Measurements from ENCODE around the gene PLCL1.
A peak's percentile ranks its signal among the peaks of the same experiment; 100 is the strongest.

PLCL1 gene

GRCh38 chr2:197804049-197804757 is at the start of gene PLCL1:
PLCL1 (plus strand) TSS chr2:197804593.
- peak; percentile 47 for DNase-seq

- no peak for DNase-seq
These were observed 45.4 kb upstream of the PLCL1 start for GRCh38 chr2:197759013-197759412.

DNA sequence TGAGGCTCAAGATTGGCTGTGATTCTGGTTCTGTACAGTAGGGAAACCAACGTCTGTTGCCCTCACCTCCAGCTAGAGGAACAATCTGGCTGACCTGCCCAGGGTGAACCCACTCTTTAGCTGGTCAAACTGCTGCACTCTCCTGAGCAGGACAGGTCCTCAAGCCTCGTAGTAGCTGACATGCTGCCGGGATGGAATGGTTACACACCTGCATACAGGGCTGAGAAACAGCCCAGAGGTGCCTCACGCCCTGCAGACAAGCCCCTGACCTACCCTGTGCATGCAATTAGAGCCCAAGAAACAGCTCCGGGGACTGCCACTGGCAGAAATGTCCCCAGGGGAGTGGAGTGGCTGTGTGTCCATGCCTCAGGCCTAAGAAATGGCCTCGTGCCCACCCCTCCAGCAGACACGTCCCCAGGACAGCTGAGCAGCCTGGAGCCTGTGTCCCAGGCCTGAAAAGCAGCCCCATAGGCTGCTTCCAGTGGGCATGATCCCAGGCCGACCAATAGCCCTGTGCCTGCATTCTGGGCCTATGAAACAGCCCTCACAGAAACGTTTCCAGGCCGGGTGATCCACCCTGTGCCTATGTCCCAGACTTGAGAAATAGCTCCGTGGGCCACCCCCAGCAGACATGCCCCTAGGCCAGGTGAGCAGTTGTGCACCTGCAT is 44.6 kb upstream of the PLCL1 start:
- no peak for DNase-seq

DNA sequence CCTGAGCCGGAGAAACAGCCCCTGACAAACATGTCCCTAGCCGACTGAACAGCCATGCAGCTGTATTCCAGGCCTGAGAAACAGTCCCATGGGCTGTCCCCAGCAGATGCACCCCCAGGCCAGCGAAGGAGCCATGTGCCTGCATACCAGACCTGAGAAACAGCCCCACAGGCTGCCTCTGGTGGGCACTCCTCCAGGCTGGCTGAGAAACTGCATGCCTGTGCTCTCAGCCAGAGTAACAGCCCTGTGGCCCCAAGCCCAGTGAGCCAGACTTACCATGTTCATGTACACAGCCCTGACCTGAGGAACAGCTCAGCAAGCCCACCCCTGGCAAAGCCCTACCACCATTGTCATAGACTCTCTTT is 44.1 kb upstream of the PLCL1 start:
- no peak for DNase-seq

- no peak for DNase-seq
These were observed 26.5 kb upstream of the PLCL1 start for GRCh38 chr2:197777823-197778407.

GRCh38 chr2:197779261-197779660 is 25.1 kb upstream of the PLCL1 start:
- DNase-seq: no peak

DNA sequence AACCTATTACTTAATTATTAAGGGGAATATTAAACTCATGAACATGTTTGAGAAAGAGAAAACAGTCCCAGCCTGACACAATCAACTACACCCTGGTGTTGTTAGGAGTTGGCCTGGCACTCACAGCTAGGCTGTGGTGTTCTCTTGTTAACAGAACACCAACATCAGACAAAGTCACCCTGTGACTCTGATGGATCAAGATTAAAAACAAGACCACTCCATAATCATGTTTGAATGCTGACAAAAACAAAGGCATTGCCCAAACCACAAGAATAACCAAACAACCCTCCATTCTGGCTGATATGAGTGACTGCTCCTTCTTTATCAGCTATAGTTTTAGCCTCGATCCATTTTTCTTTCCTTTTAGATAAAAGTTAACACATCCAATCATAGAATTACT is 22.3 kb upstream of the PLCL1 start:
- no peak for DNase-seq

DNA sequence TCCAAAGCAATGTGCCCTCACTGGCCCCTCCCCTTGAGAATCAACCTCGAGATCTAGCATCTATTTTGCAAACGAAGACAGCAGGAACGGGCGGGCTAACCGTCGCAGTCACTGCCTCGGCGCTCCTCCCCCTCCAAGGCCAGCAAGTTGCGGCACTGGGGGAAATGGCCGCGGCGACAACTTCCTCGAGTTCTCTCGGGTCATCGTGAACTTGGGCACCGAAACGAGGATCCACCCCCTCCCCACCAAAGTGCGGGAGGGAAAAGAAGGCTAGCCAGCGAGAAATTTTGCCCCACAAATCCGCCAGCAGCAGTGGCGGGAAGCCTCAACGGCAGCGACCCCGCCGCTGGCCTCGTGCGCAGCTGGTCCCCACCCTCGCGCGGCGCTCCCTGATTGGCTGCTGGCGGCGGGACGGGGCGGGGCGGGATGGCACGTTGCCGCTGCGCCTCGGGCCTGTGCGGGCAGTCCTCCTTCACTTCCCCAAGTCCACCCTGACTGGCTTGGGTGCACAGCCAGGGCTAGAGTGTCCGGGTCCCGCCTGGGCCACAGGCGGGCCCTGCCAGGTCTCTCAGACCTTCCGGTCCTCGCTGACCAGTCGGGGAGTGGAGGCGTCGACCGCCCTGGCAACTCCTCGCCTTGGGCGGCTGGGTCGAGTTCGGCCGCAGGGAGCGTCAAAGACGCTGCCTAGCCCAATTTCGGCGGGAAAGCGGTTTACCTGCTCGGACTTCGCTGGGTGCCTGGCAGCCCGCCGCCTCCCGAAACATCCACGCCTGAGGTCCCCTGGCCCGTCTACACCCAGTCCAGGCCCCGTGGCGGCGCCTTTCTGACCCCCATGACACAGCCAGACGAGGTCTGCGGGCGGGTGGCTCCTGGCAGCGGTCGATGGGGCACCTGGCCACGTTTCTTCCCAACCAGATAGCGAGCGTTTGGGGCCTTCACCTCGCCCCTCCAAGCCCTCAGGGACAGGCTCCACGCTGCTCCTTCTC is 19.1 kb upstream of the PLCL1 start, which contains the start of gene BOLL:
BOLL (minus strand) TSS at position 364 of the 986 bp plus-strand sequence. CDS start 3,469 bp downstream, outside the sequence.
- DNase-seq: no peak

DNA sequence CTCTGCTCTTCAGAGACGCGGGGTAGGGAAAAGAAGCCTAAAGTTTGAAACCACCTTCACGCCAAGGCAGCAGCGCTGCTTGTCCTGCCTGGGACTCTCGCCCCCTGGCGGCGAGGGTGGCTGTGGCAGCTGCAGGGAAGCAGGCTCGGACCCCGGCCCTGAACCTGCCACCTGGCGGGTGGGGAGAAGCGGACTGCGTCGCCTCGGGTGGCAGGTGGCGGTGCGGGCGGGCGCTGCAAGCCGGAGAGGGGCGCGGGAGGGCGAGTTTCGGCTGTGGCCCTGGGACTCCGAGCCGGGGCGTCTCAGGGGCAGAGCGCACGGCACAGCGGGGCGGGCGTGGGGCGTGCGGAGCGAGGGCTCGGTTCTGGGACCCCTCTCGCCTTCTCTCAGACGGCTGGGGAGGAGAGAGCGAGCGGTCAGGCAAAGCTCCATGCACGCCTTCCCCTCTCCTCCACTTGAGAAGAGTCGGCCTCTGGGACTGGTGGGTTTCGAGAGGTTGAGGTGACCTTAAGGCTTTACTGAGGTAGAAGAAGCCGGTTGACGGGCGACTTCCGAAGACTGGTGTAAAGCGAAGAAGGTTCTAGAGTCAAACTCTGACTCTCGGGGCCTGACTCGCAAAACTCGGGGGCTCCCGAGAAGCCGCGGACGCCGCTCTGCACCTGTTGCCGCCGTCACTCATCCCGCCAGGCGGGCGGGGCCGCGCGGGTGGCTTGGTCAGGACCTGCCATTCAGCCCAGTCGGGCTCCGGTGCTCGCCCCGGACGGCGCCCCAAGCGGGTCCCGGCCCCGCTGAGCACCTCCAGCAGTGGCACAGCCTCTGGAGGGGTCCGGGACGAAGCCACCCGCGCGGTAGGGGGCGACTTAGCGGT is 18.1 kb upstream of the PLCL1 start:
- DNase-seq: no peak

- no peak for DNase-seq
These were observed 10.9 kb upstream of the PLCL1 start for GRCh38 chr2:197793456-197793855.

GRCh38 chr2:197795277-197795676 is 9.1 kb upstream of the PLCL1 start:
- no peak for DNase-seq

DNA sequence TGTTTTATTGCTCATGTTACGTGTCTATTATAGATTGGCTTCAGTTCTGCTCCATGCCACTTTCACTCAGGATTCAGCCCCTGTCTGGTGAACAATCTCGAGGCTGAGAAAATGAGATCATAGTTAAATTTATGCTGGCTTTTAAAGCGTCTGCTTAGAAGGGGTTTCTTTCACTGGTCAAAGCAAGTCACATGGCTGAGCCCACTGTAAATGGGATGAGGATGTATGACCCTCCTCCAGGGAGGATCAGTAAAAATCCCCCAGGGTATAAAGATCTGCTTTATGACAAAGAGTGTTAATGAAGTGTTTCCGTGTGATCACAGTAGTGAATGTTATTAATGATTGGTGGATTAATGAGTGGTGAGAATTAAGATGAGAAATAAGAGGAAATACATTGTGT is 6.2 kb upstream of the PLCL1 start:
- DNase-seq: no peak

GRCh38 chr2:197799068-197799467 is 5.3 kb upstream of the PLCL1 start:
- no peak for DNase-seq

DNA sequence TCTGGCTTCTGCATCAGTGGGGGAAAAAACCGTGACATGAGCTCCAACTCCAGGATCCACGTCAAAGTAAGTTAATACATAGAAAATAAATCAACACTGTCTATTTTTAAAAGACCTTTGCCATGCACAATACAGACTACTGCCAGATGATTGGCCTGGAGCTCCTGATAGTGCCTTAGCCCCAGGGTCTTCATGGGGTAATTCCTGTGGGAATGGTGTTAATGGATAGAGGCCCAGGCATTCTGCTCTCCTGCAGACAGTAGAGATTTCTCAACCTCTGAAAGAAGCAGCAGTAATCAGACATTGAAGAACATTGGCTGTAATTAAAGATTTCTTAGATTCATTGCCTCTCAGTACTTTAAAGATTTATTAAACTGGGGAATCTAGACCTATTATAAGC is 4.3 kb upstream of the PLCL1 start:
- DNase-seq: no peak

- DNase-seq: no peak
These were observed 3.4 kb upstream of the PLCL1 start for GRCh38 chr2:197801033-197801432.

DNA sequence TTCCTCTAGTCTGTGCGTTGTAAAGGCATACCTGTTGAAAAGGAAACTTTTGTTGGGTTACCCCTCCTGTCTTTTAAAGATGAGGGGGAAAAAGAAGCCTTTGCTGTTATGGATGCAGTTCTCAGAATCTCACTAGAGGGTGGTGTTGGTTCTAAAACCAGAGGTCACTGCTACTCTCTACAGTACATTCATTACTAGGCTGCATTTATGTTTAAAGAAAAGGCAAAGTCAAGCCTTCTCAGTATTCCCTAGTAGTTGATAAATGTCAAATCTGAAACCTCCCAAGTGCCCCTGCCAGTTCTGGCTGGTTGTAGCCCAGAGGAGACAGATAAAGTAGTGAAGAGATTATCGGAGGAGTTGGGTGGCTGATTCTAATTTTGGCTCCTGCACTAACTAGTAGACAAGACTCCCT is 1.4 kb upstream of the PLCL1 start:
- DNase-seq: no peak

DNA sequence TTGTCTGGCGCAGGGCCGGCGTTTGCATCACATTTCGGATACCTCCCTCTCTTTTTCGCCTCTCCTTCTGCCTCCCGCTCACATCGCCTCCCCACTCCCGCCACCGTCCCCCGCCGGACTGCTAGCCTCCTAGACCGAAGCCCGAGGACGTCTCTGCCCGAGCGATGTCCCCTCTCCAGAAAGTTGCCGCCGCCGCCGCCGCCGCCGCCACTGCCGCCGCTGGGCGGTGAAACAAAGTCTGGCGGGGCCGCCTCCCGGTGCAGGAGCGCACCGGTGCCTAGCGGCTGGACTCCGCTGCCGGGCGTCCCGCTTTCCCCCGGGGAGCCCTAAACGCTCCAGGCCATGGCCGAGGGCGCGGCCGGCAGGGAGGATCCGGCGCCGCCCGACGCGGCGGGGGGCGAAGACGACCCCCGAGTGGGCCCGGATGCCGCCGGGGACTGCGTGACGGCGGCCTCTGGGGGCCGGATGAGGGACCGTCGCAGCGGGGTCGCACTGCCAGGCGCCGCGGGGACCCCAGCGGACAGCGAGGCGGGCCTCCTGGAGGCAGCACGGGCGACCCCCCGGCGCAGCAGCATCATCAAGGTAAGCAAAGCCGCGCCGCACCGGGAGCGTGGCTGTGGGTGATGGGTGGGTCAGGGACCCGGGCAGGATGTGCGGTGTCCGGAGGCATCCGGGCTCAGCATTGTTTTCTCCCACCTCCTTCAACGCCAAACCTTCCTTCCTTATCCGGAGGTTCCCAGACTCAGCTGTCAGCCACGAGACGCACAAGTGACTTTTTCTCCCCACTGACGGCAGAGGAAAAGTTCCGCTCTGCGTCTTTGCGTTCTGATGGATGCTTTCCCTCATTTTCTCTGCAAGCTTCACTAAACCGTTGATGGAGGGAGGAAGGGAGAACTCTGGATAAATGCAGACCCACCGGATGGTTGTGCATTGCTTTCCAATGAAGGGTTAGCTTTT is 643 bp downstream of the PLCL1 start:
- no peak for DNase-seq

DNA sequence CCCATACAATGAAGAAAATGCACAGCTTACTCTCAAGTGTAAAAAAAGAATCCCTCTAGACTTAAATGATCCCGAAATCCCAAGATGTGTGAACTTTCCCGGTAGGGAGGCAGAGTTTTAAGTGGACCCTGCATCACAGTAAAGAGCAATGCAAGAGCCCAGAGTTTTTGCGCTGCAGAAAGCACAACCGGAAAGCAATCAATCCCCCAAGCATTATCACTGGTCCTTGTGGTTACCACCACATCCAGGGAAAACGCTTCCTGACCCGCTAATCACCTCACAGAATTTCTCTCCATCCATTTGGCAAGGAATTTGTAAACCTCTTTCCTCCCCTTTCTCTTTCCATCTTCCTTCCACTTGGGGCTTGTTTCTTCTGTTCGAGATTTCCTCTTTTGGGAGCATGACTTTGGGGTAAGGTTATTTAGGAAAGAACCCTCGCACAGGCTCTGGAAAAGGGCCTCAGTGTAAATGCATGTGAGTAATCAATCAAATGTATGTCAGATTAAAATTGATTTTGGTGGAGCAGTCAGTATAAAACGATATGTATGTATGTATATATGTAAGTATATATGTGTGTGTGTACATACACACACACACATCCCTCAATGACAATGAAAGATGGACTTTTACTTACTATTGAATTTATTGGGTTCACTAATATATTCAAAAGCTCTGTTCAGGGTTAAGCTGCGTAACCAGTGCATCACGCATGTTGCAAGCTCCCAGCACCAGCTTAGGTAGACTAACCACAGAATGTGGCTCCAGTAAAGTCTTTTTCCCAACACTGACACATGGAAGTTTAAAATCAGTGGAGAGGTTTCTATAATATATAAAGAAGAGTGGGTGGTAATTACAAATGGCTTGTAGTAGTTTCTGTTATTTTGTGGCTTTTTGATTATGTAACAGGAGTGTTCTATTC is 1.6 kb downstream of the PLCL1 start:
- no peak for DNase-seq

- DNase-seq: no peak
These were observed 4.7 kb downstream of the PLCL1 start for GRCh38 chr2:197809064-197809463.

- DNase-seq: no peak
These were observed 5.6 kb downstream of the PLCL1 start for GRCh38 chr2:197810016-197810415.
